Mucosa of descending colon (tissue), 3 donors: ENCODE results near the gene NKAIN2. TPM values are rescaled to one million over a fixed set of nuclear protein-coding genes. Genes with fewer than 3 reads are reported as not detected.

ENCODE experiments used
- ATAC-seq: fragments of 200-7000 bp; cut with Tn5 transposase; one replicate; pipeline ENCODE4 v1.9.1; 2020; ENCODE audit warnings: mild to moderate bottlenecking, moderate library complexity
- DNase-seq, 3 donors: peaks; one replicate each; pipeline ENCODE4 v3.0.0-alpha.2; 2020
- H3K36me3 ChIP-seq: fragments of 200-600 bp; one replicate; pipeline ENCODE4 v1.8.0; 2021; ENCODE audit warnings: low read depth, mild to moderate bottlenecking
- H3K4me1 ChIP-seq: fragments of 200-600 bp; one replicate; pipeline ENCODE4 v1.8.0; 2021; ENCODE audit warnings: low read depth, mild to moderate bottlenecking
- H3K4me3 ChIP-seq: fragments of 200-600 bp; one replicate; pipeline ENCODE4 v1.8.0; 2021; ENCODE audit warnings: mild to moderate bottlenecking
- H3K9me3 ChIP-seq: fragments of 200-600 bp; one replicate; pipeline ENCODE4 v1.8.0; 2021; ENCODE audit warnings: mild to moderate bottlenecking
- intact Hi-C, 2 donors: fragments of 100-400 bp; cut with DNase I in 1 of 2; cut with micrococcal nuclease in 1 of 2; formaldehyde crosslinking; loops; one replicate each; pipeline versions ENCODE4 v1.11.0 to v1.11.1; 2022; cut with DNase I, micrococcal nuclease
- total RNA-seq, 3 donors: library from RNA; stranded (reverse); fragmentation: NEBNext Ultra II Directional in 2 of 3; extraction: Animal tissue kit (Norgen Biotek cat#: 25700) in 2 of 3; gene quantifications; one replicate each; pipeline versions ENCODE4 v1.2.1 to v1.2.4, GENCODE V29; 2021 to 2023
- TF ChIP-seq, protein P1 (sequence below): fragments of 200-600 bp; IDR thresholded peaks from one replicate; pipeline ENCODE4 v1.8.0; 2022; ENCODE audit warnings: antibody characterized with exemption, mild to moderate bottlenecking
- donor health status: DM: no; HTN: no; CAD: no; lungs with moderate emphysema.
- donor health status: DM: no; HTN: no; CAD: no.
- donor health status: DM: no; HTN: yes; CAD: no.

The NKAIN2 gene
- total RNA-seq, 3 donors from 2014 or later = 0.34 to 4.7 (median 0.69) TPM

DNA sequence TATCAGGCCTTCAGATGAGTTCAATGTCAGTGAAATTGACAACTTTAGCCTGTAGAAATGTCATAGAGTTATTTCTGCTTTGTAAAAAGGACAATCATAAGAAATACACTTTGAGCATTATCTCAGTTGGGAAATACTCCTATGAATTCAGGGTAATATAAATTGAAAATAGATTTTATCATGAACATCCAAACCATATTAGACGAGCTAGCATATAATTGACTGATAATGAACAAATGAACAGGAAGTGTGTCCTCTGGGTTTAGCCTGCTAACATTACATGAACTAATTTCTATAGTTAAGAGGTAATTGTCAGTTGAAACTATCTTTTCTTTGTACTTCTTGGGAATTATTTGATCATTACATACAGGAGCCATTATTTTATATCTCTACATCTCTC lies 689.6 kb downstream of the NKAIN2 start:
- intact Hi-C loops = no loop called here
- TF ChIP-seq, protein P1, sequence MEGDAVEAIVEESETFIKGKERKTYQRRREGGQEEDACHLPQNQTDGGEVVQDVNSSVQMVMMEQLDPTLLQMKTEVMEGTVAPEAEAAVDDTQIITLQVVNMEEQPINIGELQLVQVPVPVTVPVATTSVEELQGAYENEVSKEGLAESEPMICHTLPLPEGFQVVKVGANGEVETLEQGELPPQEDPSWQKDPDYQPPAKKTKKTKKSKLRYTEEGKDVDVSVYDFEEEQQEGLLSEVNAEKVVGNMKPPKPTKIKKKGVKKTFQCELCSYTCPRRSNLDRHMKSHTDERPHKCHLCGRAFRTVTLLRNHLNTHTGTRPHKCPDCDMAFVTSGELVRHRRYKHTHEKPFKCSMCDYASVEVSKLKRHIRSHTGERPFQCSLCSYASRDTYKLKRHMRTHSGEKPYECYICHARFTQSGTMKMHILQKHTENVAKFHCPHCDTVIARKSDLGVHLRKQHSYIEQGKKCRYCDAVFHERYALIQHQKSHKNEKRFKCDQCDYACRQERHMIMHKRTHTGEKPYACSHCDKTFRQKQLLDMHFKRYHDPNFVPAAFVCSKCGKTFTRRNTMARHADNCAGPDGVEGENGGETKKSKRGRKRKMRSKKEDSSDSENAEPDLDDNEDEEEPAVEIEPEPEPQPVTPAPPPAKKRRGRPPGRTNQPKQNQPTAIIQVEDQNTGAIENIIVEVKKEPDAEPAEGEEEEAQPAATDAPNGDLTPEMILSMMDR = no peak
- no peaks in the 10 kb centered on the region for H3K36me3 ChIP-seq
- DNase-seq (no peak), ATAC-seq (no peak)
- H3K4me3 ChIP-seq = no peak overlapping the region
- H3K4me1 ChIP-seq = no peaks in the 10 kb centered on the region
- H3K9me3 ChIP-seq = no peaks in the 10 kb centered on the region

DNA sequence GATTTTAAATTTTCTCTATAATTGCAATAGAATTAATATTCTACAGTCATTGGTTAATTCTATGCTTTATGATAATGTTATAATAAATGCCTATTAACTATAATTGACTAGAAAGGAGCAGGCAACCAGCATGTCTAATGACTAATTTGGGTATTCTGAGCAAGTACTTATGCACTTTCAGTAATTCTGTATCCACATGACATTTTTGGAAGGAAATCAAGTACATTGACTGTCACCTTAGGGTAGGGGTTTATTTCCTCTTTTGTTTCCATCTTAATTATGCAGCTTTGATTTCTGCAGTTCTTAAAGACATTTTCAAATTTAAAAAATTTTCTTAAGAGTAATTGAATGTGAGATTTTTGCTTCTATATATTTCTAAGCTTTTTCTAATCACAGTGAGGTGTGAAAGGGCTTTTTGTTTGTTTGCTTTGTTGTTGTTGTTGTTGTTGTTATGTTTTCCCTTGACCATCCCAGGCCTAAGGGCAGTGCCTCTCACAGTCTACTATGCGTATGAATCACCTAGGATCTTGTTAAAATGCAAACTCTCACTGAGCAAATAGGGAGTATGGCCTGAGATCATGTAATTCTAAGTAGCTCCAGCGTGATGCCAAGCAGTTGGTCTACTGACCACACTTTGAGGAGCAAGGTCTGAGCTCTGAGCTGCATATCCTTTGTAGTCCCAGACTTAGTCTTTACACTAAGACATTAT lies 691.4 kb downstream of the NKAIN2 start:
- intact Hi-C loops = no loop called here
- Histone ChIP-seq H3K4me1 (no peaks in the 10 kb centered on the region), H3K4me3 (no peak overlapping the region), H3K9me3 (no peaks in the 10 kb centered on the region), H3K36me3 (no peaks in the 10 kb centered on the region)
- TF ChIP-seq, protein P1 = no peak
- ATAC-seq (no peak), DNase-seq (no peak)

DNA sequence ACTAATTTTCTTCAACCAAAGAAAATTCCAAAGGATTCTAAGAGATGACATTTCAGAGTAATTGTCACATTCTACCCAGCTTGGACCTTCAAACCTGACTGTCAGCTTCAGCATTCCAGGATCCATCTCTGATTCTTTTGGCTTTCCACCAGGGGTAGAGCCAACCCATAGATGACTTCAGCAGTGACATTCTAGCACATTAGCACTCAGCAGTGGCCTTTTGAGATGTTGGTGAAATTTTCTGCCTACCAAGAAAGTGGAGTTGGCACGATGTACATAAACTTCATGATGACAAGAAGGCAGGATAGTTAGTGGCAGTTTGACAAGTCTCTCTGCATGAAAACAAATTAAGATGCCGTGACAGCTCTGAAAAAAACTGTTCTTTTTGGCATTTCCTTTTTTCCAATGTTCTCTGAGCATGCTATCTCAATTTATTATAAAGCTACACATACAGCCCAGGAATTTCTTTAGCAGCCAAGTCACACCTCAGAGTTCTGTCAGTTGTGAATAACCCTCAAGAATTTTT lies 692.1 kb downstream of the NKAIN2 start:
- no peaks in the 10 kb centered on the region for H3K36me3 ChIP-seq
- intact Hi-C loops = no loop called here
- no peaks in the 10 kb centered on the region for H3K4me1 ChIP-seq
- no peaks in the 10 kb centered on the region for H3K9me3 ChIP-seq
- TF ChIP-seq, protein P1 = no peak
- H3K4me3 ChIP-seq = no peak overlapping the region
- ATAC-seq = no peak
- no peak for DNase-seq

DNA sequence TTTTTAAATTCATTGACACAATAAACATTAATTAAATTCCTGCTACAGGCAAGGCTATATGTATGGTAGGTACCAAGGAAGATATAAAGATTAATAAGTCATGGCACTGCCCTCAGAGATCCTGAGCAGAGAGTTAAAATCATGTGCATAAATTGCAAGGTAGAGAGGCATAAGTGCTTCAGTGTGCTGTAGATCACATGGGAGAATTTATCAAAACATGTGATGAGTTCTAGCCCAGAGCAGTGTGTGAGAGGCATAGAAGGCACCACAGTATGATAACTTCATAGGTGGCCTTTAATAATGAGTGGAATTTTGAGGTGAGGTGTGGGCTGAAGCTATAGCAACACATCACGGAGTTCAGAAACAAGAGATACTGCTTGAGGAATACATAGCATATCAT lies 692.7 kb downstream of the NKAIN2 start:
- ATAC-seq = no peak

DNA sequence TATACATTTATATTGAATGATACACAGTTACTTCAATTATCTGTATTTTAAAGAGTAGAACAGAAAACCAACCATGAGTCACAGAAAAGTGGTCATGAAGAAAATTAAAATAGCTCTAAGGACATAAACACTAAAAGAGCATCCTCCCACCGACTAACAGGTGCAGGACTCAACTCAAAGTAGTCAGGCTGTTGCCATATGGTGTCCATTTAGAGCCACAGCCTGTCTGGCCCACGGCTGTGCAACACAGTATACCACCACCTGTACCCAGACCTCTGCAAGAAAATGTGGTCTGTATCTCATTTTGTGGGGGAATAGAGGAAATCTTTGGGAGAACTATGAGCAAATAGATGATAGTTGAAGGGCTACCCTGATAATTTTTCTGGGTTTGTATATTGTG lies 708.8 kb downstream of the NKAIN2 start:
- TF ChIP-seq, protein P1 = no peak
- DNase-seq (no peak), ATAC-seq (no peak)
- intact Hi-C loops = no loop called here
- Histone ChIP-seq H3K36me3 (no peaks in the 10 kb centered on the region), H3K4me1 (no peaks in the 10 kb centered on the region), H3K9me3 (no peaks in the 10 kb centered on the region), H3K4me3 (no peak overlapping the region)

More for the DNA sequence above, 692.7 kb downstream of the NKAIN2 start:
- intact Hi-C loops = no loop called here
- no peak for DNase-seq
- H3K4me3 ChIP-seq = no peak overlapping the region
- TF ChIP-seq, protein P1 = no peak
- no peaks in the 10 kb centered on the region for H3K4me1 ChIP-seq
- no peaks in the 10 kb centered on the region for H3K36me3 ChIP-seq
- no peaks in the 10 kb centered on the region for H3K9me3 ChIP-seq
